NOMO-1 treated with DMSO at 0.1 percent for 48 hours (cell line): Measurements from ENCODE around the gene SPTBN4.
"Not testable (repeated sequence)": the region's sequence is repeated elsewhere in the genome, so short reads cannot be mapped to it uniquely, and the experiment has no call there.

Experiments
- DNase-seq: peaks from one replicate; lab custom pipeline; 2025; ENCODE audit not compliant: unreplicated experiment; lab: John Stamatoyannopoulos, UW

Gene SPTBN4

DNA sequence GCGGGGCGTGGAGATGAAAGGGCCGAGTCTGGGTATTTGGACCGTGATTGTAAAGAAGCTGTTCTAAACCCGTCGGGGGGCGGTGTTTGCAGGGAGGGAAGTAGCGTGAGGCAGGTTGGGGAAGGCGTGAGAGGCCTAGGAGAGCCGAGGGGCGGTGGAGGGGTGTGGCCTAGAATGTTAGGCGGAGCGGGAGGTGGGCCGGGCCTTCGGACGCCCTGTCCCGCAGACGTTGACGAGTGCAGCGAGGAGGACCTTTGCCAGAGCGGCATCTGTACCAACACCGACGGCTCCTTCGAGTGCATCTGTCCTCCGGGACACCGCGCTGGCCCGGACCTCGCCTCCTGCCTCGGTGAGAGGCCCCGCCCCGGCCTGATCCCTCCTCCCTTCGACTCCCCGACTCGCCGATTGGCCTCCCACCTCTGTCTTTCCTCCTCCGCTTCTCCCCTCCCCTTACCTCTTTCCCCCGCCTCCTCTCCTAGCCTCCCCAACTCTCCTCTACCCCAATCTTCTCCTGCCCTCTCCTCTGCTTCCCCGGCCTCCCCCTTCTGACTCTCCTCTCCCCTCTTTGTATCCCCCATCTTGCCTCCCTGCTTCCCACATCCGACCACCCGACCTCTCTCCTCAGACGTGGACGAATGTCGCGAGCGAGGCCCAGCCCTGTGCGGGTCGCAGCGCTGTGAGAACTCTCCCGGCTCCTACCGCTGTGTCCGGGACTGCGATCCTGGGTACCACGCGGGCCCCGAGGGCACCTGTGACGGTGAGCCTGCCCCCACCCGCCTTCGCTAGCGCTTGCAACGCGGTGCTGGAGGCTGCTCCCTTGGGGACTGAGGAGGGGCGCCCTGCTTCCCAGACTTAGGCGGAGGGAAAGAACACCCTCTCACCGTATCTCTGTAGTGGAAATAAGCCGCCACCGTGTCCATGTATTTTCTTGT lies 147.2 kb downstream of the SPTBN4 start:
- peak; percentile 91 for DNase-seq

DNA sequence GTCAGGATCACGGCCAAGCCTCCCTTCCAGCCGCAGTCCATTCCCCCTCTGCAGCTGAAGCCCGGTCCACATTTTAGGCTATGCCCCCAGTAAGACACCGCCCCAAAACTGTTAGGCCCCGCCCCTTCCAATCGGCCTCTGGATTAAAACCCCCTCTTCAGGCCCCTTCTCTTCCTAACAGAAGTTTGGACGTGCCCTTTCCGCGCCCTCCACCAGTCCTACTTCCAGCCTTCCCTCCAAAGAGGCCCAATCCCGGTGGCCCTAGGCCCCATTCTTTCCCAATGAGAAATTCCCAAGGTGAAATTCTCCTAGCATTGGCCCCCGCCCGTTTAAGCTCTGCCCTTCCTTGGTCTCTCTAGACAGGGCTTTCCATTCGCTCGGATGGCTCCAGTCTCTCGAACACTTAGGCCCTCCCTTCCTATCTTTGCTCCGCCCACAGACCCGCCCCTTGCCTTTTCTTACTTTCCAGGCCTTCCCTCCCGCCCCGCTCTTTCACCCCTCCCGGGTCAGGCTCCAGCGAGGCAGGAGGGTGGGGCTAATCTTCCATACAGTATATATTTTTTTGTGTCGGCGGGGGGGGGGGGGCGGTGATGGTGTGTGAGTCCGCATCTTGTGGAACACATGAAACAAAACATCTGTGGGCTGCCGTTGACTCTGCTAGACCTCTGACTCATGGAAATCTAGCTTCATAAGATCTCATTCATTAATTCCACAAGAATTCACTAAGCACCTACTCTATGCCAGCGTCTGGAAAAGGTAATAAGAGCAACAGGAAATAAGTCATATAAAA lies 148.0 kb downstream of the SPTBN4 start:
- DNase-seq, result no peak

GRCh38 chr19:40616178-40616577 lies 149.4 kb downstream of the SPTBN4 start:
- DNase-seq, result no peak

DNA sequence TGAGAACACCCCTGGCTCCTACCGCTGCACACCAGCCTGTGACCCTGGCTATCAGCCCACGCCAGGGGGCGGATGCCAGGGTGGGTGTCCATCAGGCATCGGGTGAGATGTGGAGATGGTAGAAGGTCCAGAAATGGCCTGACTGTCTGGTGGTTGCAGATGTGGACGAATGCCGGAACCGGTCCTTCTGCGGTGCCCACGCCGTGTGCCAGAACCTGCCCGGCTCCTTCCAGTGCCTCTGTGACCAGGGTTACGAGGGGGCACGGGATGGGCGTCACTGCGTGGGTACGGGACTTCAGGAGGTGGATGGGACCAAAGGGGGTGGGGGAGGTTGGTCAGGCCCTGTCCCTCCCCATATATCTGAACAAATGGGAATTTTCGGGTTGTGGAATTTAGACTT lies 150.1 kb downstream of the SPTBN4 start:
- no peak for DNase-seq

- DNase-seq, result no peak
These were observed 151.2 kb downstream of the SPTBN4 start for GRCh38 chr19:40617961-40618360.

- no peak for DNase-seq
These were observed 152.7 kb downstream of the SPTBN4 start for GRCh38 chr19:40619333-40620160.

GRCh38 chr19:40620161-40620485 lies 153.3 kb downstream of the SPTBN4 start:
- no peak for DNase-seq

GRCh38 chr19:40621283-40621682 lies 154.5 kb downstream of the SPTBN4 start:
- no peak for DNase-seq

- DNase-seq, result no peak
These were observed 155.4 kb downstream of the SPTBN4 start for GRCh38 chr19:40621966-40622772.

DNA sequence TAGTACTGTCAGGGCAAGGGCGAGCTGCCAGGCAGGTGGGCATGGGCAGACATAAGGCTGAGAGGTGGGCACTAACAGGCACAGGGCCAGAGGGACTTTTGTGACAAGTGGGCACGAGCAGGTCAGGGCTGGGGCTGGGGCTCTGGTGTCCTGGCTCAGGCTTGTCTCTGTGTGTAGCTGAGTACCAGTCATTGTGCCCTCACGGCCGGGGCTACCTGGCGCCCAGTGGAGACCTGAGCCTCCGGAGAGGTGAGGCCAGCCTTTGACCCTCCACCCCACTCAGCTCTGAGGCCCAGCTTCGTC lies 155.9 kb downstream of the SPTBN4 start:
- DNase-seq, result no peak

GRCh38 chr19:40623403-40624251 lies 156.8 kb downstream of the SPTBN4 start:
- no peak for DNase-seq

GRCh38 chr19:40624369-40625153 lies 157.8 kb downstream of the SPTBN4 start:
- not testable (repeated sequence) for DNase-seq

- DNase-seq, result no peak
These were observed 158.8 kb downstream of the SPTBN4 start for GRCh38 chr19:40625406-40626120.
